ENCODE measurements around the gene OR8D1. TPM values are rescaled to one million over a fixed set of nuclear protein-coding genes. Genes with fewer than 3 reads are reported as not detected.
A peak's percentile ranks its signal among the peaks of the same experiment; 100 is the strongest.

OR8D1 gene
- total and polyA plus RNA-seq, 9 of the 15 experiments (the other 6 are each of a cell fraction or from before 2014, with no cell fraction given): 0.08 to 0.55 TPM; not detected in 7

DNA sequence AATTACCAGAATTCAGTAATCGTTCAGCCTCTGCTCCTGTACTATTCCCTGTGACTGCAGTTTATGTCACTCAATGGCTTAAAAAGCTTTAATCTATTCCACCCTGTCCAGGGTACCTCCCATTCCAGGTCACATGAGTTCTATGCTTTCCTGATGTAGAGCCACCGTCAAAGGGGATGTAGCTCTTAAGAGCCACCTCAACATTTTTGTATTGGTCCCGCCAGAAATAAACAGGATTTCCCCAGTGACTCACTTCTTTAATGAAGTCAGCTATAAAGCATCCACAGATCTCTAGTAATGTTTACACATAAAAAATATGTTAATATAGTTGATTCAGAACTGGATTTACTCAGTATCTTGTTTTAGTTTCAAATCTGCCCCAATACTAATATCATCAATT lies 1.3 kb upstream of the OR8D1 start:
- H3K9ac ChIP-seq (ENCODE audit: insufficient read depth in 1 of 2, low read depth in 2 of 2, low read length in 2 of 2): no peak overlapping the region
- in situ Hi-C loops (cut with MboI): no loop called here
- 16% methylated on average over 3 of the region's 3 CpGs for WGBS (ENCODE audit: insufficient coverage, low coverage, missing lambda C conversion rate)
- peak overlapping the region; percentile 24; the same call in 1 of the 2 replicates for H3K4me2 ChIP-seq (ENCODE audit: insufficient read depth, low read length)
- no peak overlapping the region for H3K27ac ChIP-seq (ENCODE audit: extremely low read depth, low read depth, low read length)
- POLR2A ChIA-PET: interaction anchor here (0.6 kb wide), 1 partner anchor 22 kb away, joined by 4 read pairs; no protein-coding TSS in a partner anchor
- no peaks in the 10 kb centered on the region for H3K79me2 ChIP-seq (ENCODE audit: control insufficient read depth, insufficient read depth, low read length)
- H3K4me3 ChIP-seq: no peak overlapping the region
- peak; percentile 53; the same call in 2 of the 3 replicates for ATAC-seq
- no peaks in the 10 kb centered on the region for H3K9me3 ChIP-seq (replicated peaks; ENCODE audit: control insufficient read depth, insufficient read depth, low read depth, low read length)
- TF ChIP-seq, protein P1, sequence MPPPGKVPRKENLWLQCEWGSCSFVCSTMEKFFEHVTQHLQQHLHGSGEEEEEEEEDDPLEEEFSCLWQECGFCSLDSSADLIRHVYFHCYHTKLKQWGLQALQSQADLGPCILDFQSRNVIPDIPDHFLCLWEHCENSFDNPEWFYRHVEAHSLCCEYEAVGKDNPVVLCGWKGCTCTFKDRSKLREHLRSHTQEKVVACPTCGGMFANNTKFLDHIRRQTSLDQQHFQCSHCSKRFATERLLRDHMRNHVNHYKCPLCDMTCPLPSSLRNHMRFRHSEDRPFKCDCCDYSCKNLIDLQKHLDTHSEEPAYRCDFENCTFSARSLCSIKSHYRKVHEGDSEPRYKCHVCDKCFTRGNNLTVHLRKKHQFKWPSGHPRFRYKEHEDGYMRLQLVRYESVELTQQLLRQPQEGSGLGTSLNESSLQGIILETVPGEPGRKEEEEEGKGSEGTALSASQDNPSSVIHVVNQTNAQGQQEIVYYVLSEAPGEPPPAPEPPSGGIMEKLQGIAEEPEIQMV (tag; conservative IDR thresholded peaks at IDR 0.05; ENCODE audit: low read depth): no peak
- peak; percentile 12 for TF ChIP-seq MEIS2 (IDR thresholded peaks at IDR 0.05; ENCODE audit: partially characterized antibody)
- TF ChIP-seq, protein P2, sequence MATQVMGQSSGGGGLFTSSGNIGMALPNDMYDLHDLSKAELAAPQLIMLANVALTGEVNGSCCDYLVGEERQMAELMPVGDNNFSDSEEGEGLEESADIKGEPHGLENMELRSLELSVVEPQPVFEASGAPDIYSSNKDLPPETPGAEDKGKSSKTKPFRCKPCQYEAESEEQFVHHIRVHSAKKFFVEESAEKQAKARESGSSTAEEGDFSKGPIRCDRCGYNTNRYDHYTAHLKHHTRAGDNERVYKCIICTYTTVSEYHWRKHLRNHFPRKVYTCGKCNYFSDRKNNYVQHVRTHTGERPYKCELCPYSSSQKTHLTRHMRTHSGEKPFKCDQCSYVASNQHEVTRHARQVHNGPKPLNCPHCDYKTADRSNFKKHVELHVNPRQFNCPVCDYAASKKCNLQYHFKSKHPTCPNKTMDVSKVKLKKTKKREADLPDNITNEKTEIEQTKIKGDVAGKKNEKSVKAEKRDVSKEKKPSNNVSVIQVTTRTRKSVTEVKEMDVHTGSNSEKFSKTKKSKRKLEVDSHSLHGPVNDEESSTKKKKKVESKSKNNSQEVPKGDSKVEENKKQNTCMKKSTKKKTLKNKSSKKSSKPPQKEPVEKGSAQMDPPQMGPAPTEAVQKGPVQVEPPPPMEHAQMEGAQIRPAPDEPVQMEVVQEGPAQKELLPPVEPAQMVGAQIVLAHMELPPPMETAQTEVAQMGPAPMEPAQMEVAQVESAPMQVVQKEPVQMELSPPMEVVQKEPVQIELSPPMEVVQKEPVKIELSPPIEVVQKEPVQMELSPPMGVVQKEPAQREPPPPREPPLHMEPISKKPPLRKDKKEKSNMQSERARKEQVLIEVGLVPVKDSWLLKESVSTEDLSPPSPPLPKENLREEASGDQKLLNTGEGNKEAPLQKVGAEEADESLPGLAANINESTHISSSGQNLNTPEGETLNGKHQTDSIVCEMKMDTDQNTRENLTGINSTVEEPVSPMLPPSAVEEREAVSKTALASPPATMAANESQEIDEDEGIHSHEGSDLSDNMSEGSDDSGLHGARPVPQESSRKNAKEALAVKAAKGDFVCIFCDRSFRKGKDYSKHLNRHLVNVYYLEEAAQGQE (IDR thresholded peaks at IDR 0.05; ENCODE audit: borderline replicate concordance): 0 out of 2 replicates have a peak, but pooled peaks have one; percentile 11
- TF ChIP-seq, protein P2 (CRISPR knock-in tag; IDR thresholded peaks at IDR 0.05; ENCODE audit: low read depth): no peak
- DNase-seq (ENCODE audit: extremely low read depth in 1 of 4, low spot score in 3 of 4): peak in 2 of 4 experiments; percentile 6 to 14
- no peaks in the 10 kb centered on the region for H3K36me3 ChIP-seq (ENCODE audit: control insufficient read depth, insufficient read depth, low read length)
- CTCF ChIA-PET (ENCODE audit: low intra/inter-chr PET ratio): no interaction called here
- peaks cover 0 to 6% of the 10 kb centered on the region in 2 experiments; a peak in 2 of 5 replicates for H3K4me1 ChIP-seq (replicated peaks in 1 of 2; ENCODE audit: control insufficient read depth in 2 of 2, insufficient read depth in 2 of 2, low read length in 2 of 2)
- no peak for FAIRE-seq
- H2AFZ ChIP-seq (ENCODE audit: low read depth, low read length): no peak overlapping the region
- H3K27me3 ChIP-seq (ENCODE audit: control insufficient read depth in 2 of 2, insufficient read depth in 2 of 2, low read length in 2 of 2): no peaks in the 10 kb centered on the region
- no peaks in the 10 kb centered on the region for H4K20me1 ChIP-seq (replicated peaks; ENCODE audit: control insufficient read depth, insufficient read depth, low read length)
- H3K9me1 ChIP-seq (ENCODE audit: control insufficient read depth, insufficient read depth, low read length): no peaks in the 10 kb centered on the region
- no TSS peak for BruUV-seq (replicated peaks)
- intact Hi-C loops (cut with micrococcal nuclease): no loop called here

Measured in K562 (cell line).